ENCODE measurements around the gene NRXN3.
"Not testable (repeated sequence)": the region's sequence is repeated elsewhere in the genome, so short reads cannot be mapped to it uniquely, and the experiment has no call there.

Gene NRXN3

DNA sequence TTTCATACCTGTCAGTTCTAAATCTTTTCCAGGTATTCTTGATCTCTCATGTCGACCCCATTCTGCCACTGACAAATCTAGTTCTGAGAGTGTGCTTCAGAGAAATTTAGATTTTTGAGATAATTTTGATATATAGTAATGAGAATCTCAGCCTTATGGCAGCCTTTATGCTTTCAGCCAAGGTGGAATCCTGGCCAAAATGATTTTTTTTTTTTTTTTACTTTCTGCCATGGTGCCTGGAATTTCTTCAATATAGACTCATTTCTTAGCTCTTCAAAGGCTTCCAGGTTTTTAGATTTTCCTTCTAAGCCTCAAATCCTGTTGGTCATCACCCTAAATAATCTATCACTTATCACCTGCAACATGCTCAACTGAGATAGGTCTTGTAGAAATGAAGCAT lies 926.6 kb downstream of the NRXN3 start:
- no peak for DNase-seq

DNA sequence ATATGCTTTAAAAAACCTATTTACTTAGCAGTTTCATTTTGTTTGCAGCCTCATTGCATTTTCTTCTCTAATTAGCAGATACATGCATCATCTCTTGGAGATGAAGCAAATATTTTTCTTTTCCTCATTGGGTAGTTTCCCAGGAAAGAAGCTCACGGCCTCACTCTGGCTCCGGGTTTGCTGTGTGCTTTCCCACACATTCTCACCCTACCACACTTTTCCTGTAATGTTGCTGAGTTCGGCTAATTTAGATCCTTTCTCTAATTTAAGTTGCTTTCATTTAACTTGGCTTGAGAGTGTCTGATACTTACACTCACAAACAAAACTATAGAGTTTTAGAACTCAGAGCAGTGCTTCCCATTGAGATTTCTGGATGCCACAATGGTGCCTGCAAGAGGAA lies 928.2 kb downstream of the NRXN3 start:
- DNase-seq: no peak

DNA sequence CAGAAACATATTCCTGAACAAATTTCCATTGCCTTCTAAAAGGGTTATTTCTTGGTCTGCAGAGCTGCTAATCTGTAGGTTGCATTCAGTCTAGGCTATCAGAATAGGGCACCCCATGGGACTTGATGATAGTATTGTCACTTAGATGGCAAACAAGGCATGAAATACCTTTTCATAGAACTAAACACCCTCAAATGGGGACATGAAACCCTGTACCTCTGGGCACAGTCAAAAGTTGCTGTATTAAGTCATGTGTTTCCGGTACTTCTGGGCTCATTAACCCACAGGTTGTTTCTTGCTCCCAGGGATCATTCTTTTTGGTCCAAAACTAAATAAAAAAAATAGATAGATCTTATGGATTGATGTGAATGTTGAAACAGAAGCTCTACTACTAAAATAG lies 930.4 kb downstream of the NRXN3 start:
- DNase-seq: no peak

DNA sequence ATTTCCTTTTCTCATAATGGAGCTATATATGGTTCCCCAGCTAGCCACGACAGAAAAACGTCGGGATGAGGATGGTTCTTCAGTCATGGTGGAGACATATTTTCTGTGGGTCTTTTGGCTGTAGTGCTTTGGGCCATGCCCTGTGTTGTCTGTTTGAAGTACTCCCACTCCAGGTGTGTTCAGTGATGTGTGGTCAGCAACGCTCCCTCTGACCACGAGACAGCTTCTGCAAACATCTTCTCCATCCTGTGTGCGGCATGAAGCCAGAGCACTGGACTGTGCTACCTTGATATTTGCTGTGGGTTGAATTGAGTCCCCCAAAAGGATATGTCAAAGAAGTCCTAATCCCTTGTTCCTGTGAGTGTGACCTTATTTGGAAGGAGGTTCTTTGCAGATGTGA lies 931.2 kb downstream of the NRXN3 start:
- no peak for DNase-seq

DNA sequence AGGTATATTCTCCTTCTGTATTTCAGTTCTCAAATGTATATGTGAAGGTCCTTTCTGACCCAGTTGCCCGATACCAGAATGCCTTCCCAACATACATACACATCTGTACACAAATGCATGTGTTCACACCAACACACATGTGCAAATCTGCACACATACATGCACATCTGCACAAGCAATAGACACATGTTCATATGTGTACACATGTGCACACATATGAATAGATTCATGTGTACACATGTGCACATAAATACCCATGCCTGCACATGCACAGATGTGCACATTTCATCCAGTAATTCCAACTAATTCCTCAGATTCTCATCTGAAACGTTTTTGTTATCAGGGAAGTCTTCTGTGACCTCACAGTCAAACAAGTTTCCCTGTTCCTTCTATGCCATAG lies 933.6 kb downstream of the NRXN3 start:
- no peak for DNase-seq

GRCh38 chr14:79110564-79110963 lies 940.4 kb downstream of the NRXN3 start:
- DNase-seq: not testable (repeated sequence)

- DNase-seq: no peak
Measured at GRCh38 chr14:79111987-79112501, 941.9 kb downstream of the NRXN3 start.

GRCh38 chr14:79117561-79117960 lies 947.4 kb downstream of the NRXN3 start:
- DNase-seq: no peak

DNA sequence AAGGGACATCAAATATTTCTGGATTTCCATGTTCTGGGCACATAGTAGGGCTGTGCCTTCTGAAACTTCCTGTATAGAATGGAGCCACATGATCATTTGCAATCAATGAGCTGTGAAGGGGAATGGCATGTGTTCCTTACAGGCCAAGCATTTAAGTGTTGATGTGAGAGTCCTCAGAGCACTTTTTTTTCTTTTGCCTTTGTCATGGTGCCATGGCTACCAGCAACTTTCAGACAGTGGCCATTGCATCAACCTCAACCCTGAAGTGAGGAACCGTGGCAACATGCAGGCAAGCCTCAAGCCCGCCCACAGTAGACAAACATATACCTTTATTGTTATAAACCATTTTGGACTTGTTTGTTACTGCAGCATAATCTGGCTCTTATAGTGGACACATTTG lies 948.1 kb downstream of the NRXN3 start:
- no peak for DNase-seq

DNA sequence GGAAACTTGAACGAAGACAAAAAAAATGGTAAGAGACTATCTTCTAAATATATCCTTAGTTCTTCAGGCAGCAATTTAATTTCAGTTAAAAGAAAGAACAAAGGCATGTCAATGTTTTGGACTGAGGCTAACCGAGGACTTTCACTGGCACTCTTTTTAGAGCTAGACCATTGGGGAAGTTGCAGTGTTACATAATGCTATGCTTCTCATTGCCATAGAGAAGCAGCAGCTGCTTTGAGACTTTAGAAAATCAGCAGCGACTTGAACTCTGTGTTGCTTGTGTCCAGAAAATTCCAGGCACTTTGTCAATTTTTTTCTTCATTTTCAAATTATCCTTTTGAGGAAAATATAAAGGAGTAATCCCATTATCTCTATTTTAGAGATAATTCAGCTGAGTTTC lies 964.2 kb downstream of the NRXN3 start:
- DNase-seq: peak in 1 of 2 donors; percentile 53

DNA sequence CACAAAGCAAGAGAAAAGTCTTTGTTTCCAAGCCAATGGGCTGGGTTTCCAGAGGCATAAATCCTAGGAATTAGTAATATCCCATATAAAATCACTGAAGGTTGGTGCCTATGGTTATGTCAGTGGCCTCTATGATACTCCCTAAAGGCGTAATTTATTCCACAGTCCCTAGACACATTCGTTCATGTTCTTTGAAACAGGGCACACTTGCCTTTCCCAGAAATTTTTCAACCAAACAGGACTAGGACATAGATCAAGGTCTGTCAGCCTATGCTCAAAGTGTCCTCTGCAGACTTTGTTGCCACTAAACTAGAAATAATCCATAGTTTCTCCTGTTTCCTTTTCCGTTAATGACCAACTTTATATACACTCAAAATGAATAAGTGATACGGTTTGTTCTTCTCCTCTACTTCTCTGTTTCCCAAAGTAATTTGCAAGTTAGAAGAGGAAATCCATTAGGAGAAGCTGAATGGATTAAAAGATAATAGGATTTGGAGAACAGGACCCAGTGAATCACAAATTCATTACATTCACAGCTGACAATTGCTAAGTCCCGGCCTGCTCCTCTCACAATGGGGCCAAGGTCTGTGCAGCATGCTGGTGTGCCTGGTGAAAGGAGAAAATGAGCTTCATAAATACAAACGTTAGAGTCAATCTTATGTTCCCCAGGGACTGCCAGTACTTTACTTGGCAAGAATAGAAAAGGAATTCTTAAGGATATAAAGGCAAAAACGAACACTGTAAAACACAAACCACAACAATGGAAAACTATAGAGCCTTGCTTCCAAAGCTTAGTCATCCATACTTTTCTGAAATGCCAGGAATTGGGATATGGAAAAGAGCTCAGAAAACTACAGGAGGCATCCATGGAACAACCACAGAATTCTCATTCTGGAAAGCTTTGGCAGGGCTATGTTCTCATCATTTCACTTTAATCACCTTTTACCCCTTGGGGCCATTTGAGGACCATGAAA lies 966.2 kb downstream of the NRXN3 start:
- no peak for DNase-seq

GRCh38 chr14:79137045-79137430 lies 966.9 kb downstream of the NRXN3 start:
- DNase-seq: no peak

DNA sequence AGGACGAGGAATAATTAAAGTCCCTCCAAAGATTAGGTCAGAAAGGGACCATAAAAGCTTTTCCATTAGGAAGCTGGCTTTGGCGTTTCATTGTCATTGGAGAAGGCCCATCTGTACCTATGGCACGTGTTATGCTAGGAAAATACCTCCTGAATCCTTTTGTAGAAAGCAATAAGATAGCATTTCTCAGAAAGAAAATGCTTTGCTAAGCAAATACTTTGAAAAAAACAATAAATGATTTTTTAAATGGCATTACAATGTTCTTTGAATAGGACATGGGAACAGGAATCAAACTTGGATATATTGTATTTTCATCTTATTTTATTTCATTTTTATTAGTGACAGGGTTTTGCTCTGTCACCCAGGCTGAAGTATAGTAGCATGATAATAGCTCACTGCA lies 967.7 kb downstream of the NRXN3 start:
- DNase-seq: no peak

GRCh38 chr14:79144896-79145295 lies 974.7 kb downstream of the NRXN3 start:
- no peak for DNase-seq

- no peak for DNase-seq
Measured at GRCh38 chr14:79150226-79150625, 980.1 kb downstream of the NRXN3 start.

- DNase-seq: no peak
Measured at GRCh38 chr14:79157369-79157768, 987.2 kb downstream of the NRXN3 start.

DNA sequence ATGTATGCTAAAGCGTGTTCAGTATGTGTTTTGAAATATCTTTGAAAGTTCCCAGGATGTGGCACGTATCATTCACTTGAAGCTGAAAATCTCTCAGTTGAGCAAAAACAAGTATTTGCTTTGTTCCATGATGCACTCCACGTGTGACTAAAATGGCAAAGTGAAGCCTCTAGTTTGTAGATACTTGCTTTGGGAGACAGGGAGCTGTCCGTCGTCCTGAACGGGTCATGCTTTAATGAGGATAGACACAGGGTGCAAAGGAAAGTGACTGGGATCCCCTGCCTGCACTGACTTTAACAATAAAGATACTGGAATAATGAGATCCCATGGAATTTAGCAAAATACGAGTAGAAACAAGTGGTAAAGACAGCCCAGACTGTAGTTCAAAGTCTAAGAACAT lies 991.4 kb downstream of the NRXN3 start:
- DNase-seq: no peak

- DNase-seq: no peak
Measured at GRCh38 chr14:79162833-79163232, 992.7 kb downstream of the NRXN3 start.

GRCh38 chr14:79165471-79166090 lies 995.4 kb downstream of the NRXN3 start:
- DNase-seq: no peak

GRCh38 chr14:79166171-79166570 lies 996.0 kb downstream of the NRXN3 start:
- DNase-seq: no peak

- DNase-seq: no peak
Measured at GRCh38 chr14:79167957-79168356, 997.8 kb downstream of the NRXN3 start.

- DNase-seq: no peak
Measured at GRCh38 chr14:79175671-79176070, 1005.5 kb downstream of the NRXN3 start.

DNA sequence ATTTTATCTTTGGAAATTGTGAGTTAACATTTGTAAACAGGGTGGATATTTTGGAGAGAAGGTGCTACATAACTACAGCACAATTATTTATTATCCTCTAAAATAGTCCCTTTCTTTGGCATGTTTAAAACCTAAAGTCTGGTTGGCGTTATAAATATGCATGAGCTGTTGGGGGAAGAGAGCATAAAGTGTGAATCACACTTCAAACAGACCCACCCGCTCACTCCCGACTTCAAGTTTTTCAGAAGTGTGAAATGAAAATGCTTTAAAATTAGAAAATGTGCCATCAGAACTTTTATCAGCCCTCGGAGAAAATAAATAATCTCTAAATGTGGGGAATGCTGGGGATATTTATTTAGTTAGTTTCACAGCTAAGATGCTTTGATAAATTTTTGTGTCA lies 1006.9 kb downstream of the NRXN3 start:
- peak in 1 of 2 donors; percentile 7 for DNase-seq

GRCh38 chr14:79178719-79179118 lies 1008.5 kb downstream of the NRXN3 start:
- DNase-seq: no peak
